Body of pancreas (tissue), 4 donors: ENCODE measurements around the gene PRKAG2.

Experiments used
- POLR2A ChIP-seq, 3 donors: fragments of 450-650 bp; IDR thresholded peaks; one replicate each; pipeline ENCODE4 v1.6.1; 2016; ENCODE audit warnings: antibody characterized with exemption in 3 of 3, mild to moderate bottlenecking in 2 of 3
- TF ChIP-seq, protein P1 (sequence below), 7 experiments: fragments of 450-650 bp in 4 of 7; fragments of 200-600 bp in 3 of 7; sonication (generic) in 3 of 7; IDR thresholded peaks; one replicate each; pipeline ENCODE4 v1.5.1; 2016 to 2019; ENCODE audit warnings: antibody characterized with exemption in 7 of 7

DNA sequence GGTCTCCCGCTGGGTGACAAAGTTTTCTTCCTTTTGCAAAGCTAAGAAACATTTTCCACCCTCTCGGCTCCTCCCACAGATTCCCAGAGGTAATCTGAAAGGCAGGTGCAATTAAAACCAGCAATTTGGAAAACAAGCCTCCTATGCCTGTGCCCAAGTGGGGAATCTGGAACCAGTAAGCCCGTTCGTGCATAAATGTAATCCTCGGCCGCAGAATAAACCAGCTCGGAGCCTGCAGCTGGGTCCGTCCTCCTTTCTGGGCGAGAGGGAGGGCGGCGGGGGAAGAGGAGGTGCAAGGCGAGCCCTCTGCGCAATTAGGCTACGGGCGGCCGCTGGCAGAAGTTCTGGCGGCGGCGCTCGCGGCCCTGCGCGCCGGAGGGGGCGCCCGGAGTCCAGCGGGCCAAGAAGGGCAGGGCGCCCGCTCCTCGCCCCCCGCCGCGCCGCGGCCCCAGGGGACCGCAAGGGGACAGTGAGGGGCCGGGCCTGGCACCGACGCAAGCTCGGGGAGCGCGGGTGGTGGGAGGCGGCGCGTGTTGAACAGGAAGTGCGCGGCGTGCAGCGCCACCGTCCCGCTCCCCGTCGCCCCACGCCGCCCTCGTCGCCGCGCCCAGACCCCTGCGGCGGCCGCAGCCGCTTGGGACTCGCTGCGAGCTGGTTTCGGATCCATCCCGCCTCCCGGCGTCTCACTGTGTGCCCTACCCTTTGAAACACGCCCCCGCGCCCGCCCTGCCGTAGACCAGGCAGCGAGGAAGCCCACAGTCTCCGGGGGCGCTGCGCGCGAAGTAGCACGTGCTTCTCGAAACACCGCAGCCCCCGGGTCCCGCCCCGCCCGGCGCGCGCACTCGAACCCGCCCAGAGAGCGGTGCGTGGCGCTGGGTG lies at the start of gene PRKAG2:
- TF ChIP-seq, protein P1, sequence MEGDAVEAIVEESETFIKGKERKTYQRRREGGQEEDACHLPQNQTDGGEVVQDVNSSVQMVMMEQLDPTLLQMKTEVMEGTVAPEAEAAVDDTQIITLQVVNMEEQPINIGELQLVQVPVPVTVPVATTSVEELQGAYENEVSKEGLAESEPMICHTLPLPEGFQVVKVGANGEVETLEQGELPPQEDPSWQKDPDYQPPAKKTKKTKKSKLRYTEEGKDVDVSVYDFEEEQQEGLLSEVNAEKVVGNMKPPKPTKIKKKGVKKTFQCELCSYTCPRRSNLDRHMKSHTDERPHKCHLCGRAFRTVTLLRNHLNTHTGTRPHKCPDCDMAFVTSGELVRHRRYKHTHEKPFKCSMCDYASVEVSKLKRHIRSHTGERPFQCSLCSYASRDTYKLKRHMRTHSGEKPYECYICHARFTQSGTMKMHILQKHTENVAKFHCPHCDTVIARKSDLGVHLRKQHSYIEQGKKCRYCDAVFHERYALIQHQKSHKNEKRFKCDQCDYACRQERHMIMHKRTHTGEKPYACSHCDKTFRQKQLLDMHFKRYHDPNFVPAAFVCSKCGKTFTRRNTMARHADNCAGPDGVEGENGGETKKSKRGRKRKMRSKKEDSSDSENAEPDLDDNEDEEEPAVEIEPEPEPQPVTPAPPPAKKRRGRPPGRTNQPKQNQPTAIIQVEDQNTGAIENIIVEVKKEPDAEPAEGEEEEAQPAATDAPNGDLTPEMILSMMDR (IDR thresholded peaks at IDR 0.05), result peak in 2 of 7 experiments; percentile 13 to 40
- peak; percentile 47 to 53 (median 52) for TF ChIP-seq POLR2A (IDR thresholded peaks at IDR 0.05)
